Suprapubic skin (tissue), 4 donors: Measurements from ENCODE around the gene VWA3B. TPM values are rescaled to one million over a fixed set of nuclear protein-coding genes. Genes with fewer than 3 reads are reported as not detected.

Experiments
- DNase-seq, 2 donors: peaks; one replicate each; pipeline ENCODE4 v3.0.0-alpha.2; 2019; ENCODE audit warnings: low spot score in 2 of 2
- H3K27ac ChIP-seq: fragments of 200-600 bp; sonication (generic); one replicate; pipeline ENCODE4 v1.5.1; 2019
- H3K27me3 ChIP-seq: fragments of 200-600 bp; sonication (generic); one replicate; pipeline ENCODE4 v1.5.1; 2019
- H3K36me3 ChIP-seq: fragments of 200-600 bp; sonication (generic); one replicate; pipeline ENCODE4 v1.5.1; 2019
- H3K4me1 ChIP-seq: fragments of 200-600 bp; sonication (generic); one replicate; pipeline ENCODE4 v1.5.1; 2019
- H3K4me3 ChIP-seq: fragments of 200-600 bp; sonication (generic); one replicate; pipeline ENCODE4 v1.5.1; 2019; ENCODE audit warnings: mild to moderate bottlenecking
- H3K9me3 ChIP-seq: fragments of 200-600 bp; sonication (generic); one replicate; pipeline ENCODE4 v1.5.1; 2019
- CTCF ChIP-seq, 2 donors: fragments of 200-600 bp in 1 of 2; fragments of 450-650 bp in 1 of 2; sonication (generic) in 1 of 2; IDR thresholded peaks; one replicate each; pipeline ENCODE4 v1.5.1; 2016 to 2019; ENCODE audit warnings: antibody characterized with exemption in 2 of 2, mild to moderate bottlenecking in 1 of 2, moderate library complexity in 1 of 2
- EP300 ChIP-seq: sonication (generic); formaldehyde crosslinking; IDR thresholded peaks from one replicate; pipeline ENCODE4 v1.6.1; 2017; ENCODE audit warnings: antibody characterized with exemption
- POLR2A ChIP-seq, 2 donors: fragments of 450-650 bp; IDR thresholded peaks; one replicate each; pipeline ENCODE4 v1.6.1; 2017; ENCODE audit warnings: antibody characterized with exemption in 2 of 2, mild to moderate bottlenecking in 2 of 2, moderate library complexity in 2 of 2
- POLR2AphosphoS5 ChIP-seq, 3 donors: sonication (generic); formaldehyde crosslinking; IDR thresholded peaks; one replicate each; pipeline ENCODE4 v1.6.1; 2017; ENCODE audit warnings: antibody characterized with exemption in 3 of 3
- WGBS: methylation state at CpG from one replicate; pipeline ENCODE4 v1.1.5; 2018; 5-methylcytosine and 5-hydroxymethylcytosine counted together
- total RNA-seq, 4 donors: library from RNA; depleted of rRNA; stranded (reverse); fragments of >200 nt; gene quantifications; one replicate each; pipeline ENCODE4 v1.1.0, GENCODE V29; 2016

Gene VWA3B
- total RNA-seq, 4 donors from 2014 or later: not detected

GRCh38 chr2:98241592-98241991, 154.6 kb downstream of the VWA3B start:
- peaks cover 10% of the 10 kb centered on the region for H3K27me3 ChIP-seq
- TF ChIP-seq EP300 (no peak), POLR2AphosphoS5 (IDR thresholded peaks at IDR 0.05) (no peak), POLR2A (IDR thresholded peaks at IDR 0.05) (no peak), CTCF (IDR thresholded peaks at IDR 0.05) (no peak)
- 78% methylated on average over 2 of the region's 2 CpGs for WGBS
- H3K36me3 ChIP-seq: no peaks in the 10 kb centered on the region
- H3K9me3 ChIP-seq: no peaks in the 10 kb centered on the region
- H3K4me1 ChIP-seq: no peaks in the 10 kb centered on the region
- DNase-seq: no peak
- no peak overlapping the region for H3K4me3 ChIP-seq
- H3K27ac ChIP-seq: no peak overlapping the region

- peaks cover 10% of the 10 kb centered on the region for H3K27me3 ChIP-seq
- WGBS: 68% methylated on average over 5 of the region's 5 CpGs
- DNase-seq: no peak
- no peak overlapping the region for H3K27ac ChIP-seq
- H3K4me3 ChIP-seq: no peak overlapping the region
- no peaks in the 10 kb centered on the region for H3K4me1 ChIP-seq
- H3K9me3 ChIP-seq: no peaks in the 10 kb centered on the region
- no peaks in the 10 kb centered on the region for H3K36me3 ChIP-seq
- TF ChIP-seq CTCF (IDR thresholded peaks at IDR 0.05) (no peak), POLR2AphosphoS5 (IDR thresholded peaks at IDR 0.05) (no peak), EP300 (no peak), POLR2A (IDR thresholded peaks at IDR 0.05) (no peak)
These were observed 155.0 kb downstream of the VWA3B start for GRCh38 chr2:98242003-98242402.

GRCh38 chr2:98245491-98245890, 158.5 kb downstream of the VWA3B start:
- Histone ChIP-seq H3K36me3 (no peaks in the 10 kb centered on the region), H3K4me3 (no peak overlapping the region), H3K27ac (no peak overlapping the region), H3K4me1 (no peaks in the 10 kb centered on the region), H3K27me3 (peaks cover 10% of the 10 kb centered on the region), H3K9me3 (no peaks in the 10 kb centered on the region)
- 77% methylated on average over 4 of the region's 4 CpGs for WGBS
- no peak for TF ChIP-seq CTCF (IDR thresholded peaks at IDR 0.05)
- DNase-seq: no peak

GRCh38 chr2:98247383-98247782, 160.4 kb downstream of the VWA3B start:
- DNase-seq: no peak
- TF ChIP-seq EP300 (no peak), POLR2A (IDR thresholded peaks at IDR 0.05) (no peak), CTCF (IDR thresholded peaks at IDR 0.05) (no peak), POLR2AphosphoS5 (IDR thresholded peaks at IDR 0.05) (no peak)
- H3K27me3 ChIP-seq: no peaks in the 10 kb centered on the region
- H3K9me3 ChIP-seq: no peaks in the 10 kb centered on the region
- no peak overlapping the region for H3K27ac ChIP-seq
- H3K4me1 ChIP-seq: no peaks in the 10 kb centered on the region
- H3K4me3 ChIP-seq: no peak overlapping the region
- no peaks in the 10 kb centered on the region for H3K36me3 ChIP-seq

- H3K36me3 ChIP-seq: no peaks in the 10 kb centered on the region
- DNase-seq: no peak
- 85% methylated on average over 14 of the region's 14 CpGs for WGBS
- no peak overlapping the region for H3K4me3 ChIP-seq
- TF ChIP-seq POLR2AphosphoS5 (IDR thresholded peaks at IDR 0.05) (no peak), CTCF (IDR thresholded peaks at IDR 0.05) (no peak), EP300 (no peak), POLR2A (IDR thresholded peaks at IDR 0.05) (no peak)
- no peaks in the 10 kb centered on the region for H3K4me1 ChIP-seq
- H3K27me3 ChIP-seq: no peaks in the 10 kb centered on the region
- no peak overlapping the region for H3K27ac ChIP-seq
- H3K9me3 ChIP-seq: no peaks in the 10 kb centered on the region
These were observed 165.2 kb downstream of the VWA3B start for GRCh38 chr2:98252038-98252773.
